GM10266 (cell line): ENCODE measurements around the gene MTHFSD.
"Not testable (repeated sequence)": the region's sequence is repeated elsewhere in the genome, so short reads cannot be mapped to it uniquely, and the experiment has no call there.

Experiments used
- DNase-seq: peaks from one replicate; pipeline ENCODE4 v3.0.0; 2012; ENCODE audit errors: extremely low spot score
- CTCF ChIP-seq: IDR thresholded peaks from 2 replicates; pipeline ENCODE4 v1.5.1; 2012; ENCODE audit warnings: mild to moderate bottlenecking, low read depth; ENCODE audit not compliant: control insufficient read depth, insufficient read depth; ENCODE audit errors: missing control alignments

MTHFSD gene

GRCh38 chr16:86597126-86597879 lies 42.3 kb upstream of the MTHFSD start:
- no peak for DNase-seq
- no peak for TF ChIP-seq CTCF

DNA sequence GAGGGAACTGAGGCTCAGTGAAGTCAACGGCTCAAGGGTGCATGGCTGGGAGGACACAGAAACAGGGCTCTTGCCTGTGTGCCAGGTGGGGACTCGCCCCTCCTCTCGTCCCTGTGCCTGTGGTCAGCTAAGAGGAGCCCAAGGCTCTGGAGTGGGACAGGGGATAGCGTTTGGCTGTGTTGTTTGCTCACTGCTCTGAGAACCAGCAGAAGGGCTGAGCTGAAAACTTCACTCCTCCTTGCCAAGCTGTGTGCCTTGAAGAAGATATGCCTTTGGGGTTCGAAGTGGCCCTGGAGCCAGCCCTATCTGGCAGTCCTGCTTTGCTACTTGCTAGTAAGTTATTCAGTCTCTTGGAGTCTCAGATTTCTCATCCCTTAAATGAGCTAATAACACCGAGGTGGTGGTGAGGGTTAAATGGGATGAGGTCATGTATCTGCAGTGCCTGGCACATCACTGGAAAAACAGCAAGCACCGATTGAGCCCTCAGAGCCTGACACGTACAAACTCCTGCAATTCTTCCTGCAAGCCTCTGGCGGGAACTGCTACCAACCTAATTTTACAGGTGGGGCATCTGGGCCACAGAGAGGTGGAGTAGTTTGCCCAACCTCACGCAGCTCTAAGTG lies 41.1 kb upstream of the MTHFSD start:
- no peak for TF ChIP-seq CTCF

GRCh38 chr16:86594721-86595120 lies 39.7 kb upstream of the MTHFSD start:
- DNase-seq = no peak
- no peak for TF ChIP-seq CTCF

More for the DNA sequence above, 41.1 kb upstream of the MTHFSD start:
- no peak for DNase-seq

- no peak for TF ChIP-seq CTCF
- no peak for DNase-seq
Measured at GRCh38 chr16:86593913-86594620, 39.0 kb upstream of the MTHFSD start.

GRCh38 chr16:86591270-86591669 lies 36.2 kb upstream of the MTHFSD start:
- no peak for DNase-seq
- no peak for TF ChIP-seq CTCF

DNA sequence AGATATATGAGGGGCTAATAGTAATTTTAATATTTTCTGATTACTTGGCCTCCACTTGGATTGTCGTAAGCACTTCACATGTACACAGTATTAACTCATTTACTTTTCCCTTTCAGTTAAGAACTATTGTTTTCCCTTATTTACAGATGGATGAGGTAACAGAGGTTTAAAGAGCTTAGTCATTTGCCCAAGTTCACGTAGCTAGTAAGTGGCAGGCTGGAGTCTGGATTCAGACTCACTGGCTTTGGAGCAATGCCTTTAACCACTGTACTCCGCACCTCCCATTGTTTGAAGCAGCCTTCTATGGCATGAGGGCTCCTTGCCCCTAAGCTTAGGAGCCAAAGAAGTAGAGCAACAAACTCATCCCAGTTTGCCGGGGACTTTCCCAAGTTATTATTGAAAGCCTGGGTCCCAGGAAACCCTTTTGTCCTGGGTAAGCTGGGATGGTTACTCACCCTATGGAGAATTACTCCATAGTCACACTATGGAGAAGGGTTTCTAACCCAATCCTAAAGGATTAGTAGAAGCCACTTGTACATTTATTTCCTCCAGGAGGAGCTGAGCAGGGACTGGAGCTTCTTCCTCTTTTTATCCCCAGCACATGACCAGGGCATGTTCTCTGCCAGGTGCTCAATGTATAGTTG lies 35.6 kb upstream of the MTHFSD start:
- DNase-seq = no peak
- no peak for TF ChIP-seq CTCF

- not testable (repeated sequence) for DNase-seq
Measured at GRCh38 chr16:86587955-86588354, 32.9 kb upstream of the MTHFSD start.
